GM13977 (cell line): ENCODE results near the gene TIGD3.
A peak's percentile ranks its signal among the peaks of the same experiment; 100 is the strongest.

Source experiments
- DNase-seq: peaks from one replicate; pipeline ENCODE4 v3.0.0; 2012; ENCODE audit warnings: low spot score
- in situ Hi-C: fragments of 300-500 bp; cut with MboI; formaldehyde crosslinking; loops from one replicate; pipeline ENCODE4 v1.12.0; 2022; ENCODE audit warnings: low sequenced_read_pairs, low pct_unique_long_range_greater_than_20kb, mixed read lengths, inconsistent platforms; ENCODE audit not compliant: unreplicated experiment
- TF ChIP-seq, protein P1 (sequence below): IDR thresholded peaks from 2 replicates; pipeline ENCODE4 v1.5.1; 2012; ENCODE audit warnings: mild to moderate bottlenecking, control low read depth; ENCODE audit not compliant: insufficient read depth; ENCODE audit errors: extremely low read depth, missing control alignments

The TIGD3 gene

DNA sequence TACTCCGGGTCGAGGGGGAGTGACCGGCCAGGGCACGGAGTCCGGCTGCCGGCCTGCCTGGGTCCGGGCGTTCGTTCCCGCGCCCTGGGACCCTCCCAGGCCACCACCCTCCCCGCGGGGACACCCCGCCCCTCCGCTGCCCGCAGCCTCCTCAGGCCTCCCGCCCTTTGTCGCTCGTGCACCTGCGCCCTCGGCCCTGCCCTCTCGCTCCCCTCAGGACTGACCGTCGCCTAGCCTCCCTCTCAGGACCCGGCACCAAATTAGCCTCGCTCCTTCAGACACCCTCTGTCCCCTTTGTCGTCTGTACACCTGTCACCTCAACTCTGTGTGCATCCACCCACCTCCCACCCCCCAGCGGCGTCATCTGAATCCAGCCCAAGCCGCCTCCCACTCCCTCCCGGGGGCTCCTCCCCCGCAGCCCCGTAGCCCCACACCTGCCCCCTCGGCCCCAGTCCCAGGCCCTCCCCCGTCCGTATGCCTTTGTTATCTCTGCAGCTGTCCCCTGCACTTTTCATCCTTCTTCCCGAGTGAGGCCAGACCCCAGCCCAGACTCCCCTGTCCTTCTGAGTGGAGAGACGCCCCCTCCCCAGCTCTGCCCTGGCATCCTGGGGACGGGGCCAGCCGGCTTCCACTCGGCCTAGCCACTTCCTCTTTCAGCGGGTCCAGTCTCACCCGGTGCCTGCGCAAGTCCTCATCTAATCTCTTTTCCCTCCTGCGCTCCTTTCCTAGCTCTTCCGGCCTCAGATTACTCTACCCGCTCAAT is 643 bp downstream of the TIGD3 start:
- DNase-seq = peak; percentile 79
- TF ChIP-seq, protein P1, sequence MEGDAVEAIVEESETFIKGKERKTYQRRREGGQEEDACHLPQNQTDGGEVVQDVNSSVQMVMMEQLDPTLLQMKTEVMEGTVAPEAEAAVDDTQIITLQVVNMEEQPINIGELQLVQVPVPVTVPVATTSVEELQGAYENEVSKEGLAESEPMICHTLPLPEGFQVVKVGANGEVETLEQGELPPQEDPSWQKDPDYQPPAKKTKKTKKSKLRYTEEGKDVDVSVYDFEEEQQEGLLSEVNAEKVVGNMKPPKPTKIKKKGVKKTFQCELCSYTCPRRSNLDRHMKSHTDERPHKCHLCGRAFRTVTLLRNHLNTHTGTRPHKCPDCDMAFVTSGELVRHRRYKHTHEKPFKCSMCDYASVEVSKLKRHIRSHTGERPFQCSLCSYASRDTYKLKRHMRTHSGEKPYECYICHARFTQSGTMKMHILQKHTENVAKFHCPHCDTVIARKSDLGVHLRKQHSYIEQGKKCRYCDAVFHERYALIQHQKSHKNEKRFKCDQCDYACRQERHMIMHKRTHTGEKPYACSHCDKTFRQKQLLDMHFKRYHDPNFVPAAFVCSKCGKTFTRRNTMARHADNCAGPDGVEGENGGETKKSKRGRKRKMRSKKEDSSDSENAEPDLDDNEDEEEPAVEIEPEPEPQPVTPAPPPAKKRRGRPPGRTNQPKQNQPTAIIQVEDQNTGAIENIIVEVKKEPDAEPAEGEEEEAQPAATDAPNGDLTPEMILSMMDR = no peak

DNA sequence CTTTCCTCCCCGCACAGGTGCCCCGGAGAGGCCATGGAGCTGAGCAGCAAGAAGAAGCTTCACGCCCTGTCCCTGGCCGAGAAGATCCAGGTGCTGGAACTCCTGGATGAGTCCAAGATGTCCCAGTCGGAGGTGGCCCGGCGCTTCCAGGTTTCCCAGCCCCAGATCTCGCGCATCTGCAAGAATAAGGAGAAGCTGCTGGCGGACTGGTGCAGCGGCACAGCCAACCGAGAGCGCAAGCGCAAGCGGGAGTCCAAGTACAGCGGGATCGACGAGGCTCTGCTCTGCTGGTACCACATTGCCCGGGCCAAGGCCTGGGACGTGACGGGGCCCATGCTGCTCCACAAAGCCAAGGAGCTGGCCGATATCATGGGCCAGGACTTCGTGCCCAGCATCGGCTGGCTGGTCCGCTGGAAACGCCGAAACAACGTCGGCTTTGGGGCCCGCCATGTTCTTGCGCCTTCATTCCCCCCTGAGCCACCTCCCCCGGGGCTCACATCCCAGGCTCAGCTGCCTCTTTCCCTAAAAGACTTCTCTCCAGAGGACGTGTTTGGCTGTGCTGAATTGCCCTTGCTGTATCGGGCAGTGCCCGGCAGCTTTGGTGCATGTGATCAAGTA is 1.3 kb downstream of the TIGD3 start:
- DNase-seq = no peak
- in situ Hi-C loops = no loop called here
- TF ChIP-seq, protein P1 = no peak

More for the DNA sequence above, 643 bp downstream of the TIGD3 start:
- in situ Hi-C loops = no loop called here

DNA sequence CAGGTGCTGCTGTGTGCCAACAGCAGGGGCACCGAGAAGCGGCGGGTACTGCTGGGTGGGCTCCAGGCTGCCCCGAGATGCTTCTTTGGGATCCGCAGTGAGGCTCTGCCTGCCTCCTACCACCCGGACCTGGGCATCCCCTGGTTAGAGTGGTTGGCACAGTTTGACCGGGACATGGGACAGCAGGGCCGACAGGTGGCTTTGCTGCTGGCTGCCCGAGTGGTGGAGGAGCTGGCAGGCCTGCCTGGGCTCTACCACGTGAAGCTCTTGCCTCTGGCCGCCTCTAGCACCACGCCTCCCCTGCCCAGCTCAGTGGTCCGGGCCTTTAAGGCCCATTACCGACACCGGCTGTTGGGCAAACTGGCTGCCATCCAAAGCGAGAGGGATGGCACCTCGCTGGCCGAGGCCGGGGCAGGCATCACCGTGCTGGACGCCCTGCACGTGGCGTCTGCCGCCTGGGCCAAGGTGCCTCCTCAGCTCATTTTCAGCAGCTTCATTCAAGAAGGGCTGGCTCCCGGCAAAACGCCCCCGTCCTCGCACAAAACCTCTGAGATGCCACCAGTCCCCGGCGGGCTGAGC is 1.9 kb downstream of the TIGD3 start:
- DNase-seq = no peak
- in situ Hi-C loops = no loop called here
- TF ChIP-seq, protein P1 = no peak

DNA sequence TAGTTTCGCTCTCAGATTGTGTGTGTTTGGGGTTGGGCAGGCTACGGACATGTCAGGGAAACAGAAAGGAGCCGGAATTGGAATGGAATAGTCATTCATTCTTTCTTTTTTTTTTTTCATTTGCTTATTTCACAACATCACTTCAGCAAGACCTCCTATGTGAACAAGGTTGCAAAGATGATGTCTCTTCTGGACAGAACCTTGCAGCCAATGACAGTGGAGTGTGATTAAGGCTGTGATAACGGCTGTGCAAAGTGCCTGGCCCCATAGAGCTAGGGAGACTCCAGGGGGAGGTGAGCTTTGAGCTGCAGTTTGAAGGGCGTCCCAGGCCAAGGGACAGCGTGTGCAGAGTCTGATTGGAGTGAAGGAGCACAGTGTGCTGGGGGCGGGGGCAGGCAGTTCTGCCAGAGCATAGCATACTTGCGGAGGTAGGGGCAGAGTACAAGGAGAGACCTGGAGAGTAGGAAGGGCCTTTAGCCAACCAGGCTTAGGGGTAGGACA is 3.4 kb downstream of the TIGD3 start:
- in situ Hi-C loops = no loop called here
- DNase-seq = no peak
- TF ChIP-seq, protein P1 = no peak

DNA sequence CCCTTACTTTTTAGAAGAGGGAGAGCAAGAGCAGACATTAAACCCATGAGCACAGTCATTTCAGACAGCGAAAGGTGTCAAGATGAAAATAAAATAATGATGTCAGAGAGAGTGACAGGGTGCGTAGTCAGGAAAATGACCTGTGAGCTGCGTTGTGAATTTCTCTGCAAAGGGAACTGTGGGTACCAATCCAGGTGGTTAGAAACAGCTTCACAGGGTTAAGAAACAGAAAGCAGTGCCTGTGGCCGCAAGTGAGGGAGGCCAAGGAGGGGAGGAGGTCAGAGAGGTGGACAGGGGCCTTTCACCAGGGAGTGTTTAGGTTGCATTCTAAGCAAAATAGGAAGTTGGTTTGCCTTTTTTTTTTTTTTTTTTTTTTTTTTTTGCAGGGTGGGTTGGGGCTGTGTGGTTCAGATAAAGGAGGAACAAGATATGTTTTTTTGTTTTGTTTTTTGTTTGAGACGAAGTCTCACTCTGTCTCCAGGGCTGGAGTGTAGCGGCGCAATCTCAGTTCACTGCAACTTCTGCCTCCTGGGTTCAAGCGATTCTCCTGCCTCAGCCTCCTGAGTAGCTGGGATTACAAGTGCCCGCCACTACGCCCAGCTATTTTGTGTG is 7.9 kb downstream of the TIGD3 start:
- in situ Hi-C loops = no loop called here
- TF ChIP-seq, protein P1 = no peak
- DNase-seq = peak; percentile 78

DNA sequence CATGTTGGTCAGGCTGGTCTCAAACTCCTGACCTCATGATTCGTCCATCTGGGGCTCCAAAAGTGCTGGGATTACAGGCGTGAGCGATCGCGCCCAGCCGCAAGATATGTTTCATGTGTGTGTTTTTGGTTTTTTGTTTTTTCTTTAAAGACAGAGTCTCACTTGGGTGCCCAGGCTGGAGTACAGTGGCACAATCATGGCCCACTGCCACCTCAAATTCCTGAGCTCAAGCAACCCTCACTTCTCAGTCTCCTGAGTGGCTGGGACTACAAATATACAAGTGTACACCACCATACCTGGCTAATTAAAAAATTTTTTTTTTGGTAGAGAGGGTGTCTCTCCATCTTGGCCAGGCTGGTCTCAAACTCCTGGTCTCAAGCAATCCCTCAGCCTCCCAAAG is 8.4 kb downstream of the TIGD3 start:
- DNase-seq = no peak
- TF ChIP-seq, protein P1 = no peak
- in situ Hi-C loops = no loop called here
